GM19328 (cell line): Measurements from ENCODE around the gene IRF6.

Experiments
- ATAC-seq: cut with Tn5 transposase; IDR thresholded peaks from one replicate; pipeline ENCODE4 v1.9.1; 2021; ENCODE audit warnings: mild to moderate bottlenecking, moderate library complexity; ENCODE audit not compliant: unreplicated experiment

The IRF6 gene

DNA sequence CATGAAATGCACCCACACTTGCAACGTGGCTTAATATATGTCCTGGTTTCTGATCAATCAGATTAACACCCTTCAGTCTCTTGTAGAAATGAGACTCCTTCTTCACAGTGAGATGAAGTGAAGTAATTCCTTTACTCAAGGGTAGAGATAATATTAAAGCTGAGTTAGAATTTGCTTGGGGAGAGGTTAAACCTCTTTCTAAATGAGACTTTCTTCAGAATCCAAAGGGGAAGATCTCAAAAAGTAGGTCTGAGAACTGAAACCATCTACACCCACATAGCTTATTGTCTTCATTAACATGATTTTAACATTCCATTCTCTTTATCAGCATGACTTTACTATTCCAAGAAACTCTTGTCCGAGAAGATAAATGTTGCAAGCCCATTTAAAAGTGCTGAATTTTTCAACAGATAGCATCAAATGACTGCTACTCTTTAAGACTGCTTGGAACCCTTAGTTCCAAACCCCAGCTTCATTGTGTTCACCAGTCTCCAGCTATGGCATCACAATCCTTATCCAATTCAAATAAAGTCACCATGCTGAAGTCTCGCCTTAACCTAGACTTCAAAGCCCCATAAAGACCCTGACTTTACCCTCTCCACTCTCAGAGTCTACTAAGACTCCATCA is 69.3 kb downstream of the IRF6 start:
- no peak for ATAC-seq
